CD4-positive, alpha-beta T cell treated with Interleukin-4 for 1 hour (primary cell): ENCODE measurements around the gene STAM2.
"Not testable (repeated sequence)": the region's sequence is repeated elsewhere in the genome, so short reads cannot be mapped to it uniquely, and the experiment has no call there.

Source experiments
- DNase-seq, 2 donors: peaks; one replicate each; pipeline ENCODE4 v3.0.0-alpha.2; 2020 to 2022

Gene STAM2

DNA sequence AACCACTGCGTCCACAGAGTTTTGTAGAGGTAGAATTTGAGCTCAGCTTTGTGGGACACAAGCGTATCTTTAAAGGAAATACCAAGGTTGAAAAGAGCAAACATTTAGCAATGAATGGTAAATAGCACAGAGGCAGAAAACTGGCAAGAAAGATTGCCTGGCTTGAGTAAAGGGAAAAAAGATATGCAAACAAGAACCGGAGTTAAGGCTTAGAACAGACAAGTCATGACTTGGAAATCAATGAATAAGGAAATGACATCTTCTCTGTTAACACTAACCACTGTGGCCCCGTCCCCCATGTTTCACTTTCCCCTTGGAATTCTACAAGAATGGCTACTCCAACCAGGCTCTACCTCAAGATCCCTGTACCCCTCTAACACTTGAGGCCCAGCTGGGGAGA is 3.8 kb downstream of the STAM2 start:
- DNase-seq = no peak

DNA sequence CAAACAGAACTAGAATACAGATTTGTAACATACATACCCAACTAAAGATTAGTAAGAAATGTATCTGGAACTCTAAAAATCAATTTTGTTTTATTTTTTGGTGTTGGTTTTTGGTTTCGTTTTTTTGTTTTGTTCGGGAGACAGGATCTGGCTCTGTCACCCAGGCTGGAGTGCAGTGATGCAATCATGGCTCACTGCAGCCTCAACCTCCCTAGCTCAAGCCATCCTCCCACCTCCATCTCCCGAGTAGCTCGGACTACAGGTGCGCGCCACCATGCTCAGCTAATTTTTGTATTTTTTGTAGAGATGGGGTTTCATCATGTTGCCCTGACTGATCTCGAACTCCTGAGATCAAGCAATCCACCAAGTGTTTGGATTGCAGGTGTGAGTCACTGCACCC is 6.4 kb downstream of the STAM2 start:
- not testable (repeated sequence) for DNase-seq

DNA sequence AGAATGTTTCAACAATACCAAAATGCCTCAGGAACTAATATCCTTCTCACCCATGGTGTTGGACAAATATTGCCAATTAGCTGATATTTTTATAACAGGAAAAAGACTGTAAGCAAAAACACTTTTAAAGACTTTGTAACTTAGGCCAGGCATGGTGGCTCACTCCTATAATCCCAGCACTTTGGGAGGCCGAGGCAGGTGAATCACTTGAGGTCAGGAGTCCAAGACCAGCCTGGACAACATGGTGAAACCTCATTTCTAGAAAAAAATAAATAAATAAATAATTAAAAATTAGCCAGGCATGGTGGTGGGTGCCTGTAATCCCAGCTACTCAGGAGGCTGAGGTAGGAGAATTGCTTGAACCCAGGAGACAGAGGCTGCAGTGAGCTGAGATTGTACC is 8.1 kb downstream of the STAM2 start:
- DNase-seq = not testable (repeated sequence)

DNA sequence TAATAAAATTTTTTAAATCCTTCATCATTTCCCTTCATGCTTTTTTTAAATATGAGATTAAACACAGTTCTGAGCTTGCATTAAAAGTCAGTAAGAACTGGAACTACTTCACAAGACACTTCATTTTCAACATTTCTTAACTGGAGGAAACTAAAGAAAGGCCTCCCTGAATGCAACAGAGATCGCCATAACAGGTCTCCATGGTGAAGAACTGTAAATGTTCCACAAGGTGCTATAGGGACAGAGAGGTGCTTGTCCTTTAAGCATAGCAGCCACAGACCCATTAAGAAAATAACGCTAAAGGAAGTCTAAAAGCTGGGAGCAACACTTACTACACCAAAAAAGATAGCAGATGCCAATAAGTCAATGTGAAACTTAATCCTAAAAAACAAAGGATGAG is 8.5 kb downstream of the STAM2 start:
- no peak for DNase-seq

DNA sequence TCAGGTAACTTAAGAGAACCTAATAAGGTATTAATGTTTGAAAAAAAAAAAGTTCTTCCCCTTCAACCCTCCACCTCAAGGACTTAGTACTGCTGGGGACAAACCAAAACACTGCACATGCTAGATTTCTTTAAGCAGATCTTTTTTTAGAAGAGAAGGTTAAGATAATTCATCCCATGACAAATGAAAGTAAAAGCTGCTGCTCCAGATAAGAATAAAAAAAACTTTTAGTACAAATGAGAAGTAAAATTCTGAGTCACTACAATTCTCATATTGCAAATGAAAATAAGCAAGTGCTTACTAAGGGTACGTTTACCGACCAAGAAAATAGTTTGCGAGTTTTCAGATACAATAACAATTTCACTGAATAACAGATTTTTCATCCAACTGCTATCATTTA is 8.9 kb downstream of the STAM2 start:
- DNase-seq = no peak

DNA sequence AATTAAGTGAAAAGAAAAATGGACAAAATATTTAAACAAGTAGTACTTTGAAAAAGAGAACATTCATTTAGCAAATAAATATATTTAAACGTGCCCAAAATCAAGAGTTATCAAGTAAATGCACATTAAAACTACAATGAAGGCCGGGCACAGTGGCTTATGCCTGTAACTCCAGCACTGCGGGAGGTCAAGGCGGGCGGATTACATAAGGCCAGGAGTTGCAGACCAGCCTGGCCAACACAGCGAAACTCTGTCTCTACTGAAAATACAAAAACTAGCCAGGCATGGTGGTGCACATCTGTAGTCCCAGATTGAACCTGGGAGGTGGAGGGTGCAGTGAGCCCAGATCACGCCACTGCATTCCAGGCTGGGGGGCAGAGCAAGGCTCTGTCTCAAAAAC is 9.8 kb downstream of the STAM2 start:
- DNase-seq = no peak

- no peak for DNase-seq
Measured at GRCh38 chr2:152165306-152165705, 10.3 kb downstream of the STAM2 start.

DNA sequence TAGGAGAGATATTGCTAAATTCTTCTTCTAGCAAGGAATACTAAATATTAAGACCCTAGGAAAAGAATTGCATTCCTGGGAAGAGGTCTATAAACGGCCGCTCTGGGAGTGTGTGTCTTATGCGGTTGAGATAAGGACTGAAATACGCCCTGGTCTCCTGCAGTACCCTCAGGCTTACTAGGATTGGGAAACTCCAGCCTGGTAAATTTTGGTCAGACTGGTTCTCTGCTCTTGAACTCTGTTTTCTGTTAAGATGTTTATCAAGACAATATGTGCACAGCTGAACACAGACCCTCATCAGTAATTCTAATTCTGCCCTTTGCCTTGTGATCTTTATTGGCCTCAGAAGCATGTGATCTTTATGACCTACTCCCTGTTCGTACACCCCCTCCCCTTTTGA is 11.9 kb downstream of the STAM2 start:
- DNase-seq = not testable (repeated sequence)

DNA sequence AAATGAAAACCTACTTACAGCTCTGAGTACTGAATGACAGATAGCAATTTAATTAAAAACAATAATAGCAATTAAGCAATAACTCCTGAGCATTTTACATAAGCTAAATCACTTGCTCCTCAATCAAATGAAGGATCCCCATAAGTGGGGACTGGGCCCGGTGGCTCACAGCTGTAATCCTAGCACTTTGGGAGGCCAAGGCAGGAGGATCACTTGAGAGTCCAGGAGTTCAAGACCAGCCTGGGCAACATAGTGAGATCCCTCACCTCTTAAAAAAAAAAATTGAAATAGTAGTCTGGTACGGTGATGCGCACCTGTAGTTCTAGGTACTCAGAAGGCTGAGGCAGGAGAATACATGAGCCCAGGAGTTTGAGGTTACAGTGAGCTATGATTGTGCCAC is 13.4 kb downstream of the STAM2 start:
- DNase-seq = no peak

GRCh38 chr2:152161598-152161997 is 14.0 kb downstream of the STAM2 start:
- no peak for DNase-seq

GRCh38 chr2:152160378-152160777 is 15.2 kb downstream of the STAM2 start:
- DNase-seq = not testable (repeated sequence)

GRCh38 chr2:152157253-152157652 is 18.3 kb downstream of the STAM2 start:
- no peak for DNase-seq

GRCh38 chr2:152155209-152155608 is 20.4 kb downstream of the STAM2 start:
- no peak for DNase-seq

- DNase-seq = no peak
Measured at GRCh38 chr2:152154462-152154861, 21.1 kb downstream of the STAM2 start.

GRCh38 chr2:152134488-152135280 is 40.9 kb downstream of the STAM2 start:
- no peak for DNase-seq

DNA sequence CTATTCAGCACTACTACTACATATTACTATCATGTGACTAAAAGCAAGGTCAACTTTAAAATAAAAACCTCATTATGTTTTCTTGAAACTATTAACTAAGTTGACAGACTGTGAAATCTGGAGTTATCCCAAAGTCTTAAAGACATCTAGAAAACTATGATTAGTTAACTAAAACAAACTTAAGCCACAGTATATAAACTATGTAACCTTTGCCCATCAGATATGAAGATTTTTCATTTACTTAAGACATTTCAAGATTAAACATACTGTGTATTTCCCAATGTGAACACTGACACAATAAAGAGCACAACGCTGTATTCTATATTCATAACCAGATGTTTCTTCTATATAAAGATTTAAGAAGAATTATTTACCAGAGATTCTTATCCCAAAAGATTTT is 43.3 kb downstream of the STAM2 start:
- DNase-seq = no peak

- no peak for DNase-seq
Measured at GRCh38 chr2:152127628-152128027, 47.9 kb downstream of the STAM2 start.

- DNase-seq = no peak
Measured at GRCh38 chr2:152126664-152127063, 48.9 kb downstream of the STAM2 start.

- DNase-seq = no peak
Measured at GRCh38 chr2:152122161-152122560, 53.4 kb downstream of the STAM2 start.

DNA sequence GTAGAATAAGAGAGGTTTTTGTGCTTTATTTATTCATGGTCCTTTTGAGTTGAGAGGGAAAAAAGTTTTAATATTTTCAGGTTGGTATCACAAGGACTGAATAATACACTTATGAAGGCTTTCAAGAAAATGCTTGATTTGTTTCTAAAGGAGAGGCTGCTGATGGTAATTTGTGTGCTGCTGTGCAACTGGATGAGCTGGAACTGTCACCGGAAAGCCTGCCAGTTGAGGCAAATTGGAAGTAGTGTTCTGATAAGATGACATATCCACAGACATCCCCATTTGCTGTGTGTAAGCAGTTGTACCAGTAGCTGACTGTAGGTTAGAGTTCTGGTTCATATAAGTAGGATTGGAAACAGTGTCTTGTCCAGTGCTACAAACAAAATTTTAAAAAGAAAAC is 55.1 kb downstream of the STAM2 start:
- DNase-seq = no peak

DNA sequence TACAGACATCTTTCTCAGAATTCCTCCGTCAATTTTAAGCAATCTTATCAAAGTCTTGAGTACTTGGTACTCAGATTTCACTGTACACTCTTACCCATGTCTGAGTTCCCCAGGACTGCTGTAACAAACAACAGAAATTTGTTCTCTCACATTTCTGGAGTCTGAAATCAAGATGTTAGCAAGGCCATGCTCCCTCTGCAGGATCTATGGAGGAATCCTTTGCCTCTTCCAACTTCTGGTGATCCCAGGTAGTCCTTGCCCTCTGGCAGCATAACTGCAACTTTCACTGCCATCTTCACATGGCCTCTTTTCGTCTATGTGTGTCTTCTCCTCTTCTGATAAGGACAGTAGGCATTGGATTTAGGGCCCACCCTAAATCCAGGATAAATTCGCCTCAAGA is 59.6 kb downstream of the STAM2 start:
- no peak for DNase-seq

GRCh38 chr2:152114366-152114765 is 61.2 kb downstream of the STAM2 start:
- DNase-seq = no peak

GRCh38 chr2:152107140-152107539 is 68.4 kb downstream of the STAM2 start:
- DNase-seq = not testable (repeated sequence)

GRCh38 chr2:152106464-152106863 is 69.1 kb downstream of the STAM2 start:
- DNase-seq = no peak

GRCh38 chr2:152103271-152103670 is 72.3 kb downstream of the STAM2 start:
- DNase-seq = no peak
